HEK293T (cell line): ENCODE measurements around the gene SOD2.
"Not testable (repeated sequence)": the region's sequence is repeated elsewhere in the genome, so short reads cannot be mapped to it uniquely, and the experiment has no call there.

Experiments used
- ARNT ChIP-seq: fragments of 450-650 bp; IDR thresholded peaks from 2 replicates; pipeline ENCODE4 v1.6.1; 2017; ENCODE audit warnings: mild to moderate bottlenecking
- BHLHE40 ChIP-seq: fragments of 450-650 bp; IDR thresholded peaks from 2 replicates; pipeline ENCODE4 v1.6.1; 2016; ENCODE audit warnings: mild to moderate bottlenecking, moderate library complexity, borderline replicate concordance
- CTBP1 ChIP-seq: fragments of 450-650 bp; IDR thresholded peaks from 2 replicates; pipeline ENCODE4 v1.6.1; 2016; ENCODE audit warnings: borderline replicate concordance
- SP1 ChIP-seq: fragments of 450-650 bp; IDR thresholded peaks from 2 replicates; pipeline ENCODE4 v1.6.1; 2017
- TARDBP ChIP-seq: fragments of 450-650 bp; IDR thresholded peaks from 2 replicates; pipeline ENCODE4 v1.6.1; 2016
- ZNF384 ChIP-seq: fragments of 450-650 bp; IDR thresholded peaks from 2 replicates; pipeline ENCODE4 v1.6.1; 2016

DNA sequence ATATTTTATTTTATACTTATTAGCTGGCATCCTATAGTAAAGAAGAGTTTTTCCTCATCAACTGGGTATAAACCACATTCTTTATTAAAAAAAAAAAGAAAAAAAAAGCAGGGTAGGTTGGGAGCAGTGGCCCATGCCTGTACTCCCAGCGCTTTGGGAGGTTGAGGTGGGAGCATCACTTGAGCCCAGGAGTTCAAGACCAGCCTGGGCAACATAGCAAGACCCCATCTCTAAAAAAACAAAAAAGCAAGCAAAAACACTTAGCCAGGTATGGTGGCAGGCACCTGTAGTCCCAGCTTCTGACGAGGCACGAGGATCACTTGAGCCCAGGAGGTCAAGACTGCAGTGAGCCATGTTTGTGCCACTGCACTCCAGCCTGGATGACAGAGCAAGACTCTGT is 28.9 kb upstream of the SOD2 start:
- not testable (repeated sequence) for TF ChIP-seq BHLHE40, SP1, ZNF384, CTBP1, TARDBP, ARNT
